GM12891 (cell line): ENCODE results near the gene HNRNPH2. TPM values are rescaled to one million over a fixed set of nuclear protein-coding genes. Genes with fewer than 3 reads are reported as not detected.

Experiments used
- DNase-seq: peaks from one replicate; pipeline ENCODE4 v3.0.0; 2011; ENCODE audit warnings: low spot score; ENCODE audit not compliant: insufficient read length
- FAIRE-seq: peaks from 2 replicates; lab custom pipeline; 2011; peaks lifted over from hg19 to GRCh38; lab: Jason Lieb, UNC
- PAX5 ChIP-seq: IDR thresholded peaks from 2 replicates; pipeline ENCODE4 v1.6.1; 2011; ENCODE audit warnings: low read length, moderate library complexity, mild to moderate bottlenecking; ENCODE audit not compliant: insufficient read depth, severe bottlenecking
- POLR2A ChIP-seq: IDR thresholded peaks from 2 replicates; pipeline ENCODE4 v1.6.1; 2011; ENCODE audit warnings: low read depth, low read length, control low read depth
- POLR2AphosphoS5 ChIP-seq: IDR thresholded peaks from 2 replicates; pipeline ENCODE4 v1.6.1; 2011; ENCODE audit warnings: low read depth, low read length, control low read depth
- POU2F2 ChIP-seq: IDR thresholded peaks from 2 replicates; pipeline ENCODE4 v1.6.1; 2011; ENCODE audit warnings: low read depth, mild to moderate bottlenecking, control low read depth, low read length, moderate library complexity
- SPI1 ChIP-seq: IDR thresholded peaks from 2 replicates; pipeline ENCODE4 v1.6.1; 2011; ENCODE audit warnings: low read depth, low read length, control low read depth
- TAF1 ChIP-seq: IDR thresholded peaks from 2 replicates; pipeline ENCODE4 v1.6.1; 2011; ENCODE audit warnings: low read depth, low read length, control low read depth
- polyA plus RNA-seq: library from polyadenylated mRNA; unstranded; fragments of >200 nt; gene quantifications from one replicate; pipeline ENCODE4 v1.2.1, GENCODE V29; 2012; ENCODE audit warnings: low read depth, missing spikeins, inconsistent platforms; ENCODE audit not compliant: missing spikeins

Gene HNRNPH2, protein sequence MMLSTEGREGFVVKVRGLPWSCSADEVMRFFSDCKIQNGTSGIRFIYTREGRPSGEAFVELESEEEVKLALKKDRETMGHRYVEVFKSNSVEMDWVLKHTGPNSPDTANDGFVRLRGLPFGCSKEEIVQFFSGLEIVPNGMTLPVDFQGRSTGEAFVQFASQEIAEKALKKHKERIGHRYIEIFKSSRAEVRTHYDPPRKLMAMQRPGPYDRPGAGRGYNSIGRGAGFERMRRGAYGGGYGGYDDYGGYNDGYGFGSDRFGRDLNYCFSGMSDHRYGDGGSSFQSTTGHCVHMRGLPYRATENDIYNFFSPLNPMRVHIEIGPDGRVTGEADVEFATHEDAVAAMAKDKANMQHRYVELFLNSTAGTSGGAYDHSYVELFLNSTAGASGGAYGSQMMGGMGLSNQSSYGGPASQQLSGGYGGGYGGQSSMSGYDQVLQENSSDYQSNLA
- polyA plus RNA-seq: 41.6 TPM

- DNase-seq (peak; percentile 36), FAIRE-seq (peak; percentile 99)
- 0 out of 2 replicates have a peak, but pooled peaks have one; percentile 49 for TF ChIP-seq POLR2AphosphoS5
- TF ChIP-seq PAX5: no peak
- TF ChIP-seq POU2F2: no peak
- TF ChIP-seq SPI1: peak; percentile 68
- peak; percentile 33 for TF ChIP-seq TAF1
These were observed at the start of gene HNRNPH2, which contains the start of gene GLA for GRCh38 chrX:101407748-101408531. HNRNPH2 (plus strand) TSS chrX:101408222; CDS start chrX:101411989, 3,767 bp downstream. GLA (minus strand) TSS chrX:101407925; CDS start chrX:101407903, 22 bp downstream.

GRCh38 chrX:101359966-101360365 is 48.1 kb upstream of the HNRNPH2 start:
- FAIRE-seq (peak; percentile 74), DNase-seq (no peak)
- no peak for TF ChIP-seq PAX5
- no peak for TF ChIP-seq SPI1
- no peak for TF ChIP-seq POLR2A
- no peak for TF ChIP-seq POLR2AphosphoS5
- TF ChIP-seq POU2F2: no peak
- no peak for TF ChIP-seq TAF1

GRCh38 chrX:101360390-101360789 is 47.6 kb upstream of the HNRNPH2 start:
- DNase-seq (no peak), FAIRE-seq (peak; percentile 48)
- TF ChIP-seq SPI1 (no peak), PAX5 (no peak), TAF1 (no peak), POLR2AphosphoS5 (no peak), POU2F2 (no peak), POLR2A (no peak)

DNA sequence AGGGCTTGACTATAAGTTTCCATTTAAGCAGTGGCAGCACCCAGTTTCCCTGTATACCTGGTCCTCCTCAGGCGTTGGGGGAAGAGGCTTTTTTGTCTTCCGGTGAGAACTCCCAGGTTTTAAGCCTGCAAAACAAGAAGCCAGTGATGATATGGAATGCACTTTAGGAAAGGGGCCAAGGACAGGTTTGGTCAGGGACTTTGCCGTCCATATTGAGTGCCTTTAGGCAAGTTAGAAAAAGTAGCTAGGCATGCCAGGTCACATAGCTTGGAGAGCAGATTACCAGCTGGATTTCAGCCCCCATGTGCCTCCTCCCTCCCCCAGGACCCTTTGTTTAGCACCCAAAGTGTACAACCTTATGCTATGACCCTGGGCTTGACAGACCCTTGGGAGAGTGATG is 45.9 kb upstream of the HNRNPH2 start:
- TF ChIP-seq POU2F2 (no peak), POLR2A (no peak), PAX5 (no peak), SPI1 (no peak), POLR2AphosphoS5 (no peak), TAF1 (no peak)
- no peak for DNase-seq
- no peak for FAIRE-seq

GRCh38 chrX:101362757-101363156 is 45.3 kb upstream of the HNRNPH2 start:
- DNase-seq: no peak
- no peak for FAIRE-seq
- TF ChIP-seq SPI1 (no peak), POU2F2 (no peak), POLR2A (no peak), TAF1 (no peak), PAX5 (no peak), POLR2AphosphoS5 (no peak)

DNA sequence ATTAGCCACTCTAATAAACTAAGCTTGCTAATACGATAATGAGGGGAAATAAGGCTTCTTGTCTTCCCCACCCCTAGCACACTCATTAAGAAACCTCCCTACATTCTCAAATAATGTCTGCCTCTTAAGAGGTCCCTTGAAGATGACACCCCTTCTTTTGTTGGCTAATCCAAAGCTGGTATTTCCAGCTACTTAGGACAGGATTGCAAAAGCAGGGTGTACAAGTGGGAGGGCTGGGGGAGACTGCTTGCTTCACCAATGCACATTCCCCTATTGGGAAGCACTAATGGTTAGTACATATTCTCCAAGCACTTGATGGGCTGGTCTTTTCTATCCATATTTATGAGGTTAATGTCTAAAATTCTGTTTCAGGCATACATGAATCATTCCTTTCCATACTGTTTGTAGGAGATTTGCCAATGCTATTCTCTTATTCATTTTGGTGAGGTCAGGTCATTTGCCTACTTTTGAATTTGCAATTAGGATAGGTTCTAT is 42.7 kb upstream of the HNRNPH2 start:
- TF ChIP-seq PAX5: no peak
- TF ChIP-seq POLR2AphosphoS5: no peak
- TF ChIP-seq SPI1: no peak
- no peak for TF ChIP-seq POLR2A
- no peak for TF ChIP-seq POU2F2
- TF ChIP-seq TAF1: no peak
- DNase-seq: no peak
- no peak for FAIRE-seq

DNA sequence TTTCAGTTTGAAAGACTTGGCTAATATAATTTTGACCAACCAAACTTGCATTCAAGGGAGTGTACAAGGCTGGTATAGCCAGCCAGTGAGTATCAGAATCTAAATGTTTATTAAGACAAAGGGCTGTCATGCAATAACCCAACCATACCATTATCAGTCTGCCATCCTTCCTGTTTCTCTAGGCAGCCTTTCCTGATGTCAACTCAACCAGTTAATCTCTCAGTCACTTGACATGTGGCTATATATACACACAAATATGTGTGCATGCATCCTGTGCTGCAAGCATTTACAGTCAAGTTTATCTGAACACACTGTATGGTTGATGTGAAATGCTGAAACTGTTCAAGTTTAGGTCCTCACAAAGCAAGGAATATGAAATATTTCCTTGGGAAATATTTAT is 39.2 kb upstream of the HNRNPH2 start:
- no peak for DNase-seq
- FAIRE-seq: no peak
- no peak for TF ChIP-seq POLR2AphosphoS5
- TF ChIP-seq TAF1: no peak
- TF ChIP-seq POLR2A: no peak
- TF ChIP-seq SPI1: no peak
- no peak for TF ChIP-seq PAX5
- no peak for TF ChIP-seq POU2F2

GRCh38 chrX:101369687-101370086 is 38.3 kb upstream of the HNRNPH2 start:
- FAIRE-seq (no peak), DNase-seq (no peak)
- TF ChIP-seq SPI1 (no peak), POU2F2 (no peak), POLR2AphosphoS5 (no peak), PAX5 (no peak), POLR2A (no peak), TAF1 (no peak)

- TF ChIP-seq PAX5 (no peak), SPI1 (peak; percentile 75)
- DNase-seq (no peak), FAIRE-seq (peak; percentile 92)
These were observed 37.0 kb upstream of the HNRNPH2 start for GRCh38 chrX:101370888-101371504.
